Islet precursor cell (in vitro differentiated cells): ENCODE results near the gene ATP8B4.

Experiments
- DNase-seq: peaks from one replicate; pipeline ENCODE4 v3.0.0-alpha.2; 2018

The ATP8B4 gene

GRCh38 chr15:50059883-50060282 is 59.1 kb downstream of the ATP8B4 start:
- no peak for DNase-seq

- no peak for DNase-seq
Measured at GRCh38 chr15:50059203-50059772, 59.7 kb downstream of the ATP8B4 start.

GRCh38 chr15:50057905-50058639 is 61.0 kb downstream of the ATP8B4 start:
- DNase-seq, result no peak

GRCh38 chr15:50057196-50057595 is 61.8 kb downstream of the ATP8B4 start:
- no peak for DNase-seq

GRCh38 chr15:50055750-50056157 is 63.3 kb downstream of the ATP8B4 start:
- no peak for DNase-seq

GRCh38 chr15:50055332-50055731 is 63.7 kb downstream of the ATP8B4 start:
- no peak for DNase-seq

- DNase-seq, result no peak
Measured at GRCh38 chr15:50053055-50053856, 65.8 kb downstream of the ATP8B4 start.

GRCh38 chr15:50051811-50052419 is 67.1 kb downstream of the ATP8B4 start:
- DNase-seq, result peak; percentile 61

GRCh38 chr15:50050986-50051743 is 67.9 kb downstream of the ATP8B4 start:
- DNase-seq, result no peak

- no peak for DNase-seq
Measured at GRCh38 chr15:50049871-50050270, 69.2 kb downstream of the ATP8B4 start.

GRCh38 chr15:50046867-50047266 is 72.2 kb downstream of the ATP8B4 start:
- no peak for DNase-seq

GRCh38 chr15:50046159-50046558 is 72.9 kb downstream of the ATP8B4 start:
- no peak for DNase-seq

GRCh38 chr15:50044904-50045303 is 74.1 kb downstream of the ATP8B4 start:
- DNase-seq, result no peak

- no peak for DNase-seq
Measured at GRCh38 chr15:50044406-50044805, 74.6 kb downstream of the ATP8B4 start.

- DNase-seq, result no peak
Measured at GRCh38 chr15:50042775-50043174, 76.3 kb downstream of the ATP8B4 start.

GRCh38 chr15:50030456-50030855 is 88.6 kb downstream of the ATP8B4 start:
- no peak for DNase-seq

GRCh38 chr15:50028326-50028725 is 90.7 kb downstream of the ATP8B4 start:
- DNase-seq, result no peak

- DNase-seq, result no peak
Measured at GRCh38 chr15:50024281-50024680, 94.8 kb downstream of the ATP8B4 start.

GRCh38 chr15:50018491-50018890 is 100.5 kb downstream of the ATP8B4 start:
- DNase-seq, result no peak

GRCh38 chr15:50017522-50017921 is 101.5 kb downstream of the ATP8B4 start:
- DNase-seq, result no peak

- no peak for DNase-seq
Measured at GRCh38 chr15:50016951-50017350, 102.1 kb downstream of the ATP8B4 start.

GRCh38 chr15:50012790-50013189 is 106.2 kb downstream of the ATP8B4 start:
- DNase-seq, result no peak

- DNase-seq, result no peak
Measured at GRCh38 chr15:50009634-50010033, 109.4 kb downstream of the ATP8B4 start.
